Ramos (cell line): ENCODE data around the gene KCNQ1.

ENCODE experiments used
- in situ Hi-C: fragments of 300-500 bp; cut with MboI; formaldehyde crosslinking; loops from one replicate; pipeline ENCODE4 v1.14.3; 2022; ENCODE audit warnings: low sequenced_read_pairs; ENCODE audit not compliant: unreplicated experiment

KCNQ1 gene

DNA sequence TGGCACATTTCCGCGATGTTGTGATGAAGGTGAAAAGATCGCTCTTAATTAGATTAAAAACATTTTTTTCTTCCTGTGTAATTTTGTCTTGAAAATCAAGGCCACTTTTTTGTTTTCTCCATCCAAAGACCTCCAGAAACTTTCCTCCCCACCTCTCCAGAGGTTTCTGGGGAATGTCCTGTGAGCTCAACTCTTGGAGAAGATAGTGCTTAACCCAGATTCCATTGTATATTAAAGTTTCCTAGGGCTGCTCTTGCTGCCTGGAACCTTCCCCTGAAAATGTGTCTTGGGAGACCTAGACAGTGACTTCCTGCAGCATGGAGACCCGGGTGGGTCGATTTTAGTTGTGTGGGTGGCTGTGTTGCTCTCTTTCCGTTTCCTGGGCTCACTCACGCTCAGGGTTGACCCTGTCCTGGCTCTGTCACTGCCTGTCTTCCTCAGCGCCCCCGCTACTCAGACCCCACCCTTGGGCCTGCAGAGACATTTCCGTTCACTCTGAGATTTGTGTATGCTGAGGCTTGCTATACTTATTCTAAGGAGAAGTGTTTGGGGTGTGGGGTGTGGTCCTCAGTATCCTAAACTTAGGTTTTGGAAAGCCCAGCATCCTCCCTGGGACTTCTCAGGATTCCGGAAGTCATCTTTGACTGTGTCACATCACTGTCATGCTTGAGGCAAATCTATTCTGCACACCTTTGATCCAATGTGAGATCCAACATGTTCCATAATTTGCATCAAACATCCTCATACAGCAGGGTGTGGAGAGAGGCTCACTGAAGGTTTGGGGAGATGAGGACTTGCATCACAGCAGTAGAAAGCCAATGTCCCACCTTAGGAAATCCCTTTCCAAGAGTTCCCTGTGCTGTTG lies 207.8 kb downstream of the KCNQ1 start:
- in situ Hi-C loops = no loop called here

DNA sequence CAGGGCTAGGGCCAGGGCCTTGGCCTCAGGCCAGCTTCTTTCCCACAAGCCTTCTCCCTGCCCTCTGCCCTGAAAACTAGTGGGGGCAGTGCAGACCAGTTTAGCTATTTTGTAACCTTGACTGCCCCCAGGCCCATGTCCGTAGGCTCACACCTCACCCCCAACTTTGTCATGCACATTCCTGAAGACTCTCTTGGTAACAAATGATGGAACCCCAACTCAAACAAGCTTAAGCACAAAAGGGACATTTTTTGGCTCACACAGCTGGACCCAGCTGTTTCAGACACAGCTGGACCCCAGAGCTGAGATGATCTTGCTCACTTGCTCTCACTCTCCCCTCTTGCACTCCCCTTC lies 208.4 kb downstream of the KCNQ1 start:
- in situ Hi-C loops = no loop called here

DNA sequence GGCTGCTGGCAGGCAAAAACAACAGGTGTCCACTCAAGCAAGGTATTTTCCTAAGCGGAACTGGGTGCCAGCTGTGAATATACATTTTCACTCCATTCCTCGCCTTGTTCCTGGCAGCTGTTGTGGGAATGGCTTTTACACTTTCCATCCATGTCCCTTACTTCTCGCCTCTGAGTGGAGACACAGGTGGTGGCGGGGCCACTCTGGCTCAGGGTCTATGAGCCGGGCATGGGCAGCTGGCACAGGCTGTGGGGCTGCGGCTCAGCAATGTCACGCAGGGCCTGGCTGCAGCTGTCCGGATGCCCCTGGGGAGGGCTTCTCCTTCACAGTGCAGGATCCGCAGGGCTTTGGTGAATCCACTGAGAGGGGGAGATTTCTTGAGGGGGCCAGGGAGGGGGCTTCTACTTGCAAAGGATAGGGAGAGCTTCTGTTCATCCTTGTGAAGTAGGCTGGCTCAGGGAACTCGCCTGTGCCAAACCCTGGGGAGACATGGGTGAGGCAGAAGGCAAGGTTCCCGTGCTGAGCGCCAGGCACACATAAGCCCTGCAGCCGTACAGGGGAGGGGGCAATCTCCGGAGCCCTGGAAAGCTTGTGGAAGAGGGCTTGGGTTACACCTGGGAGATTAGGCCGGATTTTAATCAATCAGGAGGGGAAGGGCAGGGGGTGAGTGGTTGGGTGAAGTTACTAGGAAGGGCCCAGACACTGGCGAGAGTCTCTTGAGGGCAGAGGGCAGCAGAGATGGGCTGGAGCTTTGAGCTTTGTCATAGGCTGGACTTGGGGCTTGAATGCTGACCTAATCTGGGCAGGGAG lies 209.3 kb downstream of the KCNQ1 start:
- in situ Hi-C loops = no loop called here

DNA sequence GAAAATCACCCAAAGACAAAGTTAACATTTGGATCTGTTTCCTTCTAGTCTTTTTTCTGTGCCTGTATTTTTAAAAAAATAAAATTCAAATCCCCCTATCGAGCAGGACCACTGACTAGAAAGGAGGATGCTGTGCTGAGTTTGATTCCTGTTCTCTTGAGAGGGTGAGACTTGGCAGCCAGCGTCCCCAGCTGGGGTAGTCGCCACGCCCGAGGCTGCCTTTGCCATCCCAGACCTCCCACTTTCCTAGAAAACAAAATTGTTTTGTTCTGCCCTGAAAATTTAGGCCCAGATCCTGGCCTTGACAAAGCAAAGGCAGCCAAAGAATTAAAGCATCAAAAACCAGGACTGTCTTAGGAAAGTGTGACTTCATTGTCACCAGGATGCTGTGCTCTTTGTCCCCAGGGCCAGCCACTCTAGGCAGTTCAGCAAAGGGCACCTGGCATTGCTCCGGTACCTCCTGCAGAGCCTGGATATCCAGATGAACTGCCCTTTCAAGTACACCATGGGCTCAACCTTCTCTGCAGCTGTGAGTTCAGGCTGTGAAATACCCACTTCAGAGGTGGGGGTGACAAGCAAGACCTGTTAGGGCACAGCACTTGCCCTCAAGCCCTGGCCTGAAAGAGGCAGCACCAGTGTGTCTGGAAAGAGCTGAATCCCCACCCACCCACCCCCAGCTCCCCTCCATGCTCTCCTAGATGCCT lies 210.4 kb downstream of the KCNQ1 start:
- in situ Hi-C loops = no loop called here

DNA sequence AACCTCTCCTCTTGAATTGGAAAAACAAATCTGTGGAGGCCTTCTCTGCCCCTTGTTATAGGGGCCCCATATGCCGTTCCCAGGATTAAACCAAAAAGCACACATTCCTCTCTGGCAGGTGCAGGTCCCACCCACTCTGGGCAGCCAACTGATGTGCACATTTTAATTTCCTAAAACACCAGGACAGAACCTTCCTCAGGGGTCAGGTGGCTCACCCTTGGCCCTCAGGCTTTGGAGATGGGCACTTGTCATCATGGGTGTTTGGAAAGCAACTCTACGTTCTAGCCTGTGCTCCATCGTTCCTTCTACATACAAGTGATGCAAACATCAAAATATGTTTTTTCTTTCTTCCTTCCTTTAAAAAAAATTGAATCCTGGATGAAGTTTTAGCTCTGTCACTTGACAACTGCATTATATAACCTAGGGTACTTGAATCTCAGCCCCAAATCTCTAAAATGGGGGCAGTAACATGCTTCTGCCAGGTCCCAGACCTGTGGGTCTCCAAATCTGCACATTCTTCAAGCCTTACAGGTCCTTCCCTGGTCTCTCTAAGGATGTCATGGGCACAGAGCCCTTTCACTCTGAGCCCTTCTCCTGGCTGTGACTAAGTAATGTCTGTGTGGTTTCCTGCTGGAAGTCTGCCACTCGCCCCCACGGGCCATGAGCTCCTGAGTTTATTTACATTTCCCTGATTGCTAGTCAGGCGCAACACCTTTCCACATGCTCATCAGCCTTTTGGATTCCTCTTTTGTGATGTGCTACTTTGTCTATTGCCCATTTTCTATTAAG lies 211.2 kb downstream of the KCNQ1 start:
- in situ Hi-C loops = no loop called here

DNA sequence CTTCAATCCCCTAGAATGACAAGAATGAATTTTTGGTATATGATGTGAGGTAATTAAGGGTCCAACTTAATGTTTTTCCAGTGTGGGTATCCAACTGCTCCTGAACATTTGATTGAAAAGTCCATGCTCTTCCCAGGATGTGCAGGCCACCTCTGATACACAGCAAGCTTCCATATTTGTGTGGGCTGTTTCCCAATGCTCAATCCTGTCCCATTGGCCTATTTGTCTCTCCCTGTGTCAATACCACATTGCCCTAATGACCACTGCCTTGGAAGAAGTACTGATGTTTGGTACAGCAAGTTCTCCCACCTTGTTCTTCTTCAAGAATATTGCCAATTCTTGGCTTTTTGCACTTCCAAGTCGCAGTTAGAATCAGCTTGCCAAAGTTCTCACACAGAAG lies 212.1 kb downstream of the KCNQ1 start:
- in situ Hi-C loops = no loop called here

DNA sequence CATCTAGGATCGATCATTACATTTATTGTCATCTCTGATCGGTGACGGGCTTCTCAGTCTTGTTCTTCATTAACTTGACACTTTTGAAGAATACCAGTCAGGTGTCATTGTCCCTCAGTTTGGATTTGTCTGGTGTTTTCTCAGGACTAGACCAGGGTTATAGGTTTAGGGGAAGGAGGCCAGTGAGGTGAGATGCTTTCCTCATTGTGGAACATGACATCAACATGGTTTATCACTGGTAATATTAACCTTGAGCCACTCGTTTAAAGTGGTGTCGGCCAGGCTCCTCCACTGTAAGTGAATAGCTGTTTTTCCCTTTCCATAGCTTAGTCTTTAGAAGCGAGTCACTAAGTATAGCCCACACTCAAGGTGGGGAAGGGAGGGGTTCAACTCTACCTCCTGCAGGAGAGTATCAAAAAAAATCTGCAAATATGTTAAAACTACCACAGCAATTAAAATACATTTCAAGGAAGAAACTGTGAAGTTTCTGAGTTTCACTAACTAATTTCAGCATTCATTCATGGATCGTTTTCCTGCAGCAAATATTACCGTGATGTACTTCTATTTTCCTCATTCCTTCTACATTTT lies 213.0 kb downstream of the KCNQ1 start:
- in situ Hi-C loops = no loop called here

DNA sequence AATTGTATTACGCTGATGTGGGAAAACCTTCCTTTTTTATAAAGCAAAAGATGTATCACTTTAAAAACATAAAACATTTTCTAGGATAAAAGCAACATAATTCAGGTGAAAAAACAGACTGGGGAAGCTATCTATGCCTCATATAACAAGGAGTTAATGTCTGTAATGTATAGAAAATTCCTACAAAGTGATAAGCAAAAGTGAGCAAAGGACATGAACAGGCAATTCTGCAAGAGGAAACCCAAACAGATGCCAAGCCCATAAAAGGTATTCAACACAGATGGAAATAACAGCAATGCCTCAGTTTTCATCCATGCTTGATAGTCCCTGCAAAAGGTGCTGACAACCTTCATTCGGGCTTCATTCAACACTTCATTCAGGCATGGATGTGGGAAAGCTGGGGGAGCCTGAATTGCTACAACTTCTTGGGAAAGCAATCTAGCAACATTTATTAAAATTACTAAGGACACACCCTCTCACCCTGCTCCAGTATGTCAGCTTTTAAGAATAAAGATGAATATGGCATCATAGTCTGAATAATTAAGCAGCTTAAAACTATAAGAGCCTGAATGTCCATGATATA lies 215.6 kb downstream of the KCNQ1 start:
- in situ Hi-C loops = no loop called here

DNA sequence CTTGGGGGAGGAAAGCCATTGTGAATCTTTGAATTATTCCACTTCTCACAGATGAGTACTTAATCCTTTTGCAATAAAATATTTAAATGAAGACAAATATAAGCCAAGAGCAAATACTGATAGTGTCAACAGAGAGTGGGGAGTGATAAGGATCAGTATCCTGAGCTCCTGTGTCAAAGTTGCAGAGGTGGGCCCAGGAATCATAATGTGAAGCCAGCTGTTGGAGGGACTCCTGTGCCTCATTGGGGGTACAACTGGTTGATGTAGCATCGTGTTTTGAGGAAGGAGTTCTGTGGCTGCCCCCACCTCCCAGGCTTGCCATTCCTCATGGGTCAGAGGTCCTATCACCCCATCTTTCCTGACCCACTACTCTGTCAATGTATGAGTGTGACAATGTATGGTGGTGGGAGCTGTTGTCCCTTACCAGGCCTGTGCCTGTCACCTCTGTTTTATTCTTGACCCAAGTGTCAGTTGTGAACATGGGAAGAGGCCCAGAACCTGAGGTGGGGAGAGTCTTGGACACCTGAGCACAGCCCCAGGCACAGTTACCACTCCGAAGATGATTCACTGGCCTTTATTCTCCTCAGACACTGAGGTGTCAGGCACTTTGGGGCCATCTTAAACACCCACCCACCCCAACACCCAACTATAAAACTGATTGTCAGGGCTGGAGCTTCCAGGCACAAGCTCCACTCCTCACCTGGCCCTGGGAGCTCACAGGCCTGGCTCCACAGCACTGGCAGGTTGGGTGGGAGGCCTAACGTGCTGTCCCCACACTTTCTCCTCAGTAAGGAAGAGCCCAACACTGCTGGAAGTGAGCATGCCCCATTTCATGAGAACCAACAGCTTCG lies 216.6 kb downstream of the KCNQ1 start:
- in situ Hi-C loops = no loop called here

DNA sequence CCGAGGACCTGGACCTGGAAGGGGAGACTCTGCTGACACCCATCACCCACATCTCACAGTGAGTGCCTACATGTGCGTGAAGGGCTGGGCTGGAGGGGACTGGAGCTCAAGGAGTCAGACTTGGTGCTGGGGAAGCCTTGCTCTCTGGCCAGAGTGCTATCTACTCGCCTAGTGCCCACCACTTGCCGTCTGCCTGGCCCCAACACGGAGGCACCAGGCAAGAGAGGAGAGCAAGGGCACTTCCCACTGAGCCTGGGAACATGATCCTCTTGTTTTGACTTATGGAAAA lies 217.2 kb downstream of the KCNQ1 start:
- in situ Hi-C loops = no loop called here

DNA sequence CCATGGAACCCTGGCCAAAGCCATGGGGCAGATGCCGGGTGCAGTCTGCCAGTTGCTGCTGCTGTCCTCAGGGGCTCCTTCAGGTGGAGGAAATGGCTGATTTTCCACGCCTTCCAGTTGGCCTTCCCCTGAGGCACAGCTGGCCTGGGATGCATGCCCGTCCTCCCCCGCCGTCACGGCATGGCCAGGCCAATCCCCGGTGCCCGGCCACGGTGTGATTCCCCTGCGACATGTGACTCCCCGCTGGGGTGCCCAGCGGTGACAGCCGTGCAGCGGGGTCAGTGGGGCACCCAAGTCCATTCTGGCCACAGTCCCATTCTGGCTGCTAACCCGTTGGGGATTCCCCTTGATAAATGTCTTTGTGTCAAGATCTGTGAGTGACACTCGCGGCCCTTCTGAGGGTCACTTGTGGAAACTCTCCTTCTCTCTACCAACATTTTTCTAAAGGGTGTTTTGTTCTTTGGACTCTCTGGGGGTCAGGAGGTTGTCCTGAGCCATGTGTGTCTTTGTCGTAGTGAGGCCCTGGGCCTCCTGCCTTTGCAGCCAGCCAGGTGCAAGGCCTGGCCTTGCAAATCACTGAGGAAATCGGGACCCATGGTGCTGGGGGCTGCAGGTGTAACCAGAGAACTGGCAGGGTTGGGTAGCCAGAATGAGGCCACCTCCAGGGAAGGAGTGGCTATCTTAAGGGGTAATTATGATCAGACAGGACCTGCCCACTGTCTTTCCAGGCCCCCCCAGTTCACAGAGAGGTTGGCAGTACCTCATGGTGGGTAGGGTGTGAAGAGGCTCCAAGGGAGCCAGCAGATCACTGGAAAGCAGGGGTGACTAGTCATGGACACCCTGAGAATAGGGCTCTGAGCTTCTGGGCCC lies 217.9 kb downstream of the KCNQ1 start:
- in situ Hi-C loops = no loop called here

DNA sequence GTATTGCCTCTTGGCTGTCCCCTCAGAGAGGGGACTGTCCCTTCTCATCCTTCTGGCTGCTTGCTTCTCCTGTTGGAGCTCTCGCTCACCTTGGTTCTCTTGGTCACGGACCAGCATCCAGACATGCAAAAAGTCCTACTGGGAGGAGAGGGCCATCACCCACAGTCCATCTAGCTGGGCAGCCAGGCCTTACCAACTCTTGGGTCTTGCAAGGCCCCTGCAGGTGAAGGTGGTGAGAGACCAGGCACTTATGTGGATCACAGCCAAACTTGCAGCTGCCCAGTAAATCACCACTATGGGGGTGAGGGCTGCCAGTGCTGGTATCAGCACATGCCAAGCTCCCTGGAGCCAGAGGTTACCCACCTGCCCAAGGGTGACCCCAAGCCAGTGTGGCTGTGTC lies 218.7 kb downstream of the KCNQ1 start:
- in situ Hi-C loops = no loop called here

DNA sequence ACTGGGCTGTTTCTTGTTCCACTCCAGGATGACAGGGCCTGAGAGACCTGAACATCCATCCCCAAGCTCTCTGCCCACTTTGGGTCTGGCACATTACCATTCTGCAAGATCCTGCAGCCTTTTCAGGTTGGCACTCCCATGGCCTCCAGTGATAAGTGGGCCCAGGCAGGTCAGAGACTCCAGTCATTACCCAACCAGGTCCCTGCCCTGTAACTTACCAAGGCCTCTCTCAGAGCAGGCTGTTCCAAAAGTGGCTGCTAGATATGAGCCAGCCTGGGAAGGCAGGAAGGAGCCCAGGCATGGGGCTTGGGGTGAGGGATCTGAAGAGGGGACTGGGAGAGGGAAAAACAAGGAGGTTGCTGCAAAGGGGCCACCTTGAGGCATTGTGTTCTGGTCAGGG lies 219.1 kb downstream of the KCNQ1 start:
- in situ Hi-C loops = no loop called here

DNA sequence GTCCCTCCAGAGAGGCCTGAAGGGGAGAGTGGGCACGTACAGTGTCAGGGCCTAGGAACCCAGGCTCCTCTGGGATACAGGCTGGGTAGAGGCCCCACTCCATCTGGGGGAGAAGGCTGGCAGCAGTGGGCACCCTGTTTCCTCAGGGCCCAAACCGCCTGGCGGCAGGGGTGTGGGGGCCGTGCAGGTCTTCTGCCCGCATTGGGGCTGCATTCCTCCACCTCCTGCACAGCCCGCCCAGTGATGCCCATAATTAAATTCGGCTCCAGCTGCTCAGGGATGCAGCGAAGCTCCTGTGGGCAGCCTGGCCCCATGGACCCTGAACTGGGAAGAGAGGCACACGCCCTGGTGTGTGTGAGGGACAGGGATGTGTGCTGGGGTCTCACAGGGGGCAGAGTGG lies 219.6 kb downstream of the KCNQ1 start:
- in situ Hi-C loops = no loop called here

DNA sequence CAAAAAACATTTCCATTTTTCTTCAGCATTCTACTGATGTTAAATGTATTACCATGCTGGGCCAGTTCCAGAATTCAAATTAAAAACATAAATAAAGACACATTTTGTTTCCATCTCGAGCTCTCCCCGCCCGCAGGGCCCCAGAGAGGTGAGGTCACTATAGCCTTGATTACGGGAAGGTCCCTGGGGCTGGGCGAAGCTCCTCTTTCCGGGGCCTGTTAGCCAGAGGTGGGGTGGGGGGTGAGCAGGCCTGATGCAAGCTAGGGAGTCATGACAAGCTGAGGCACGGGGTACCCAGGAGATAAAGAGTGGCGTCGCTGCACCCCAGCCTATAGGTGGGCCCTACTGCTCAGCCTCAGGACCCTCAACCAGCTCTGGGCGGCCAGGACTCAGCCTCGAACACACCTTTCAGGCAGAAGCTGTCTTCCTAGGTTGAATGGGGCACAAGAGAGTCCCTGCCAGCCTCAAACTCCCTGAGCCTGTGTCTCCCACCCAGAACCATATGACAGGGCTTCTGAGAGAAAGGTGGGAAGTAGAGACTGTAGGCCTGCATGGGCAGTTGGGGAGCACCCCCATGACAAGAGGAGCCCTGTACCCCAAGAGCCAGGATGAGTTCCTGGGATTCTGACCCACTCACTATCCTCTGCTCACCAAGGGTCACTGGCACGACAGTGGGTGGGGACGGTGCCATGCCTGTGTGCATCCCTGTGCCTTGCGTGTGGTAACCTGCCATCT lies 220.2 kb downstream of the KCNQ1 start:
- in situ Hi-C loops = no loop called here

DNA sequence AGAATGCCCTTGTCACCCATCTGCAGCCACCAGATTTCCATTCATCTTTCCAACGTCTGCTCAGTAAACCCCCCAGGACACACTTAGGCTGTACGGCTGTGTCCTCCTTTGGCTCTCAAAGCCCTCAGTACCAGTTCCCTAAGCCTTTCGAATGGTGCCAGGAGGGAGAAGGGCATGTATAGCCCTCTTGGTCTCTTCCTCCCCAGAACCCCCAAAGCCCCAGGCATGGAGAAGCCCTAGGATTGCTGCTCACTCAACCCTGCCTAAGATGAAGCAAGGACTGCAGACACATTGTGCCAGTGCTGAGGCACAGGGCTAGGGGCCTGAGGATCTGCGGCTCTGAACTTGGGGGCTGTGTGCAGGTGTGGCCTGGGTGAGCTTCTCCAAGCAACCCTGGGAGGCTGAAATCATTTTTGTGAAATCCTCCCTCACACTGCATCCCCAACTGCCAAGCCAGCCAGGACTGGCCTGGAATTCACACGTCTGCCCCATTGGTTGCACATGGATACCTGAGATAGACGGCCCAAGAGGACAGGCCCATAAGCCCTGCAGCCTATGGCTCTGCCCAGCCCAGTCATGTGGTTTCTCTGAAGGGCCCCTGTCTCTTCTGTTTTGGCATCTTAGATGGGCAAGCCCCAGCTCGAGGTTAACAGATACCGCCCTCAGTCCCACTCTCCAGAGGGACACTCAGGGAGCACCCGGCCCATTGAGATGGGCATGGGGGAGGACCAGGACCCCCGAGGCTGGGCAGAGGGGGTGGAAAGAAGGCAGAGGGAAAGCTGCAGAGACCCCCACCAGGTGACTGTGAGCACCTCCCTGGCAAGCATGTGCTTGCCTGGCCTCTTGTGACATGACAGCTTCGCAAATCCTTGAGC lies 221.0 kb downstream of the KCNQ1 start:
- in situ Hi-C loops = no loop called here

DNA sequence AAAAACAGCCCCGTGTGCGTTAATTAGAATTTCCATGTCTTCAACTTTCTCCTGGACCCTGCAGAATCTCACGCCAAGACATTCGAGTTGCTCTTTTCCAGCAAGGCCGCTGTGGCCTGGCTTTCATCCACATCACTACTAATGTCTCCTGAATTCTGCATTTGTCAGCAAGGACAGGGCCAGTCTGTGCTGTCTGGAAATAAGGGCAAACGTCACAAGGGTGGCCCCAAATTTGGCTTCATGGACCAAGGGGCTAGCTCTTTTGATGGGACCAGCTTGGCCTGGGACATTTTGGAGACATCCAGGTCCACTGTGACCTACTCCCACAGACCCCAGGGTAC lies 221.6 kb downstream of the KCNQ1 start:
- in situ Hi-C loops = no loop called here
